ENCODE measurements around the gene MEF2A.

Gene MEF2A

GRCh38 chr15:99564221-99565048 is 1.3 kb upstream of the MEF2A start:
- DNase-seq, result peak; percentile 54

GRCh38 chr15:99565049-99565298 is 810 bp upstream of the MEF2A start:
- DNase-seq, result no peak

GRCh38 chr15:99566157-99566897 is 543 bp downstream of the MEF2A start:
- peak; percentile 38 for DNase-seq

- no peak for DNase-seq
Observed at GRCh38 chr15:99568625-99569352, 3.0 kb downstream of the MEF2A start.

GRCh38 chr15:99571299-99571698 is 5.5 kb downstream of the MEF2A start:
- DNase-seq, result no peak

- DNase-seq, result no peak
Observed at GRCh38 chr15:99574048-99574447, 8.3 kb downstream of the MEF2A start.

GRCh38 chr15:99574502-99574901 is 8.7 kb downstream of the MEF2A start:
- no peak for DNase-seq

GRCh38 chr15:99578809-99579208 is 13.0 kb downstream of the MEF2A start:
- no peak for DNase-seq

GRCh38 chr15:99580076-99580475 is 14.3 kb downstream of the MEF2A start:
- no peak for DNase-seq

GRCh38 chr15:99582508-99582960 is 16.8 kb downstream of the MEF2A start:
- DNase-seq, result no peak

- no peak for DNase-seq
Observed at GRCh38 chr15:99584081-99584600, 18.4 kb downstream of the MEF2A start.

- no peak for DNase-seq
Observed at GRCh38 chr15:99586121-99586520, 20.3 kb downstream of the MEF2A start.

GRCh38 chr15:99589801-99590200 is 24.0 kb downstream of the MEF2A start:
- DNase-seq, result no peak

- no peak for DNase-seq
Observed at GRCh38 chr15:99590913-99591646, 25.3 kb downstream of the MEF2A start.

- DNase-seq, result no peak
Observed at GRCh38 chr15:99592145-99592791, 26.5 kb downstream of the MEF2A start.

GRCh38 chr15:99593070-99593469 is 27.3 kb downstream of the MEF2A start:
- no peak for DNase-seq

GRCh38 chr15:99594916-99595315 is 29.1 kb downstream of the MEF2A start:
- DNase-seq, result no peak

GRCh38 chr15:99598296-99598695 is 32.5 kb downstream of the MEF2A start:
- DNase-seq, result no peak

GRCh38 chr15:99603828-99604227 is 38.0 kb downstream of the MEF2A start:
- DNase-seq, result no peak

- DNase-seq, result no peak
Observed at GRCh38 chr15:99604865-99605264, 39.1 kb downstream of the MEF2A start.

- DNase-seq, result no peak
Observed at GRCh38 chr15:99605490-99605931, 39.7 kb downstream of the MEF2A start.

- no peak for DNase-seq
Observed at GRCh38 chr15:99605990-99606389, 40.2 kb downstream of the MEF2A start.
